ENCODE results near the gene PLXNA3. TPM values are rescaled to one million over a fixed set of nuclear protein-coding genes. Genes with fewer than 3 reads are reported as not detected.

PLXNA3 gene
- total and polyA plus RNA-seq, 2 experiments from 2014 or later, result 2.7 to 5.4 TPM

GRCh38 chrX:154439841-154440240, 18.2 kb upstream of the PLXNA3 start:
- H3K4me1 ChIP-seq (ENCODE audit: insufficient read depth), result 0 out of 2 replicates have a peak, but pooled peaks cover 3% of the 10 kb centered on the region
- Mint-ChIP-seq H3K4me1 (peaks cover 16% of the 10 kb centered on the region), H3K36me3 (ENCODE audit: low read depth) (peaks cover 24% of the 10 kb centered on the region; the same call in 2 of the 3 replicates), H3K4me3 (no peak overlapping the region), H3K9me3 (no peaks in the 10 kb centered on the region), H3K27me3 (ENCODE audit: insufficient read depth, low read depth, poor library complexity) (peaks cover 7% of the 10 kb centered on the region), H3K27ac (no peak overlapping the region)
- no peak for ATAC-seq
- no peak overlapping the region for H3K4me3 ChIP-seq
- H3K36me3 ChIP-seq (ENCODE audit: insufficient read depth), result no peaks in the 10 kb centered on the region
- H4K20me1 ChIP-seq (replicated peaks; ENCODE audit: insufficient read depth), result no peaks in the 10 kb centered on the region
- no peak for DNase-seq (ENCODE audit: low spot score)
- no peak overlapping the region for H2AFZ ChIP-seq
- H3K9me2 ChIP-seq (ENCODE audit: insufficient read depth), result no peaks in the 10 kb centered on the region
- no peak overlapping the region for H3K4me2 ChIP-seq
- peaks cover 13% of the 10 kb centered on the region for H3K79me2 ChIP-seq (replicated peaks; ENCODE audit: insufficient read depth)
- H3F3A ChIP-seq (replicated peaks; ENCODE audit: low read depth), result no peaks in the 10 kb centered on the region
- TF ChIP-seq CTCF (conservative IDR thresholded peaks at IDR 0.05; ENCODE audit: low read depth in 2 of 2), result no peak
- no peak for TF ChIP-seq REST (IDR thresholded peaks at IDR 0.05; ENCODE audit: unreplicated experiment)
- TF ChIP-seq EZH2phosphoT487 (IDR thresholded peaks at IDR 0.05; ENCODE audit: unreplicated experiment), result no peak
- no peak for TF ChIP-seq ZNF114 (CRISPR knock-in tag; IDR thresholded peaks at IDR 0.05)
- no peak for TF ChIP-seq POLR2AphosphoS5 (IDR thresholded peaks at IDR 0.05; ENCODE audit: low read depth)
- TF ChIP-seq NANOG (IDR thresholded peaks at IDR 0.05; ENCODE audit: borderline replicate concordance), result no peak
- no peak for TF ChIP-seq ZNF462 (CRISPR knock-in tag; IDR thresholded peaks at IDR 0.05)
- no peak overlapping the region for H3K27ac ChIP-seq (ENCODE audit: low read depth)
- H3K27me3 ChIP-seq (ENCODE audit: insufficient read depth), result no peaks in the 10 kb centered on the region

Data from GM23338 (cell line).